SK-N-MC (cell line): ENCODE data around the gene DZANK1.

ENCODE experiments used
- EZH2 ChIP-seq: fragments of 200-600 bp; sonication (generic); IDR thresholded peaks from one replicate; pipeline ENCODE4 v1.6.1; 2017; ENCODE audit warnings: antibody characterized with exemption
- FOXP2 ChIP-seq: optimal IDR thresholded peaks from 2 replicates; pipeline ENCODE3; 2011; ENCODE audit warnings: mild to moderate bottlenecking, moderate library complexity; ENCODE audit not compliant: insufficient read depth; ENCODE audit errors: extremely low read length, control extremely low read depth
- POLR2AphosphoS5 ChIP-seq: IDR thresholded peaks from 2 replicates; pipeline ENCODE4 v1.6.1; 2012; ENCODE audit warnings: mild to moderate bottlenecking, low read depth, low read length, borderline replicate concordance

- no peak for TF ChIP-seq POLR2AphosphoS5
- TF ChIP-seq EZH2, result no peak
- no peak for TF ChIP-seq FOXP2
These were observed 105.2 kb downstream of the DZANK1 start for GRCh38 chr20:18361678-18362077.
